Sigmoid colon (tissue), 7 donors: ENCODE results near the gene MZB1. TPM values are rescaled to one million over a fixed set of nuclear protein-coding genes. Genes with fewer than 3 reads are reported as not detected.

Source experiments
- DNase-seq: peaks from one replicate; pipeline ENCODE4 v3.0.0-alpha.2; 2019
- H3K27ac ChIP-seq, 4 donors: fragments of 200-600 bp; sonication (generic); one replicate each; pipeline ENCODE4 v1.5.1; 2016 to 2019; ENCODE audit warnings: mild to moderate bottlenecking in 1 of 4
- H3K27me3 ChIP-seq, 3 donors: fragments of 200-600 bp; sonication (generic); one replicate each; pipeline ENCODE4 v1.5.1; 2019; ENCODE audit warnings: mild to moderate bottlenecking in 1 of 3
- H3K36me3 ChIP-seq, 4 donors: fragments of 200-600 bp; sonication (generic); one replicate each; pipeline ENCODE4 v1.5.1; 2016 to 2019
- H3K4me1 ChIP-seq, 4 donors: fragments of 200-600 bp; sonication (generic); one replicate each; pipeline ENCODE4 v1.5.1; 2017 to 2019
- H3K4me3 ChIP-seq, 4 donors: fragments of 200-600 bp; sonication (generic); one replicate each; pipeline ENCODE4 v1.5.1; 2017 to 2019; ENCODE audit warnings: mild to moderate bottlenecking in 2 of 4, moderate library complexity in 1 of 4
- H3K9me3 ChIP-seq, 4 donors: fragments of 200-600 bp in 3 of 4; sonication (generic) in 3 of 4; one replicate each; pipeline versions ENCODE4 v1.5.1 to v1.6.1; 2013 to 2019
- EP300 ChIP-seq, 4 donors: sonication (generic); formaldehyde crosslinking; IDR thresholded peaks; one replicate each; pipeline ENCODE4 v1.6.1; 2017; ENCODE audit warnings: antibody characterized with exemption in 4 of 4
- POLR2A ChIP-seq, 2 donors: fragments of 450-650 bp; IDR thresholded peaks; one replicate each; pipeline ENCODE4 v1.6.1; 2016; ENCODE audit warnings: antibody characterized with exemption in 2 of 2, mild to moderate bottlenecking in 2 of 2, moderate library complexity in 2 of 2
- POLR2AphosphoS5 ChIP-seq, 4 donors: sonication (generic); formaldehyde crosslinking; IDR thresholded peaks; one replicate each; pipeline ENCODE4 v1.6.1; 2017; ENCODE audit warnings: antibody characterized with exemption in 4 of 4
- WGBS, 2 donors: extraction: QIAGEN DNeasy Blood & Tissue Kit; methylation state at CpG; one replicate each; pipeline ENCODE4 v1.1.7; 2013; 5-methylcytosine and 5-hydroxymethylcytosine counted together
- intact Hi-C: fragments of 100-400 bp; cut with DNase I; formaldehyde crosslinking; loops from one replicate; pipeline ENCODE4 v1.15.1; 2023
- polyA plus RNA-seq, 3 donors: library from polyadenylated mRNA; stranded (reverse); fragments of 200-250 nt; gene quantifications; one replicate each; pipeline ENCODE4 v1.2.3, GENCODE V29; 2013
- total RNA-seq, 4 donors: library from RNA; depleted of rRNA; stranded (reverse); fragments of >200 nt; gene quantifications; one replicate each; pipeline ENCODE4 v1.1.0, GENCODE V29; 2016
- TF ChIP-seq, protein P1 (sequence below), 4 experiments: fragments of 450-650 bp in 3 of 4; fragments of 200-600 bp in 1 of 4; IDR thresholded peaks; one replicate each; pipeline ENCODE4 v1.5.1; 2016 to 2019; ENCODE audit warnings: antibody characterized with exemption in 4 of 4, mild to moderate bottlenecking in 3 of 4, moderate library complexity in 2 of 4
- donor health status: healthy with polysubstance abuse.
- donor health status: Bipolar disorder and iron deficiency.
- donor health status: healthy.

The MZB1 gene
- total and polyA plus RNA-seq, 7 donors = 2.2 to 29.2 (median 3.2) TPM; not detected in 3

DNA sequence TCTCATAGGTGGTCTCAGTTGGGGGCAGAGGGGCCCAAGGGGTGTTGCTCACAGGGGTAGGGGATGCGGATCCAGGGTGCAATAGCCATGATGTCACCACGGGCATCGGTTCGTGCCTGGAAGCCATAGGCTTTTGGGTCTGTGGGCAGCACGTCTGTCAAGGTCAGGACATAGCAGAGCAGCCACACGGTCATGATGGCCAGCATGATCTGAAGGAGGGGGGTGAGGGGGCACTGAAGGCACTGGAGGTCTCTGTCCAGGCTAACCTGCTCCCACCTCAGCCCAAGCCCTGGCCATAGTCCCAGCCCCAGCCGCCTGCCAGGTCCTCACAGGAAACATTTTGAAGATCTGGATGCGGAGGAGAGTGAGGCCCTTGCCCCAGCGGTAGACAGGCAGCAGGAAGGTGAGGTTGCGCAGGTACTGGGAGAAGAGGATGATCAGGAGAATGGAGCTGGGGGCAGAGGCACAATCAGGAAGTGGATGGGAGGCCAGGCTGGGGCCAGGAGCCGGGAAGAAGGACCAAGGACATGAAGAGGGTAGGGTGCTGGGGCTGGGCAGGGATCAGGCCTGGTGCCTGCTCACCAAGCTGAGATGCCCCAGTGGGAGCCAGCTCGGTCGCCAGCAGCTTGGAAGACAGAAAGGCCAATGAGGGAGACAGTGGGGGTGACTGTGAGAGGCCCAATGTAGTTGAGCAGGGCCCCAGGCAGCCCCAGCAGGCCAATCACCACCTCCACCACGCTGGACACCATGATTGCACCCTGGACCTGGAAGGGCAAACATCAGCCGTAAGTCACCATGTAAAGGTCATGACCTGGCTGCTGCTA, 9.9 kb downstream of the MZB1 start:
- H3K4me3 ChIP-seq = no peak overlapping the region
- TF ChIP-seq EP300 (IDR thresholded peaks at IDR 0.05) = no peak
- H3K36me3 ChIP-seq = peaks cover 0 to 3% (median 0%) of the 10 kb centered on the region in 4 donors
- 90 to 92% methylated on average over 15 of the region's 15 CpGs for WGBS, 2 donors
- H3K27me3 ChIP-seq = no peaks in the 10 kb centered on the region
- no peaks in the 10 kb centered on the region for H3K9me3 ChIP-seq
- intact Hi-C loops = no loop called here
- H3K4me1 ChIP-seq = peaks cover 0 to 3% (median 0%) of the 10 kb centered on the region in 4 donors
- no peak for DNase-seq
- no peak overlapping the region for H3K27ac ChIP-seq

DNA sequence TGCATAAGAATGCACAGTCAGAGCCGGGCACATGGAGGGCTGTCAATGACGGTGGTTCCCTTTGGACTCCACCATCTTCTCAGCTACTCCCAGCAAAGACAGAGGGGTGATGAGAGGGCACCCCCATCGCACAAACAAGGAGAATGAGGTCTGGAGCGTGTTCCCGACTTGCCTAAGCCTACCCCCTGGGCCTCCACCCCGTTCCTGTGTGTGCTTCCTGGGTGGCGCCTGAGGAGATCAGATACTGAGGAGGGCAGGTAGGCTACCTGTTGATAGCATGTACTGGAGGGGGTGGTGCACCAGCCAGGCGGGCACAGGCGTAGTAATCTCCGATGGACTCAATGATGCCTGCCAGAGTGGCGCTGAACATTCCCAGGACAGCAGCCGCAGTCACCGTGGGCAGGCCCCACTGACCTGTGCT, 10.8 kb downstream of the MZB1 start:
- peak; percentile 56 for DNase-seq
- 86 to 90% methylated on average over 13 of the region's 13 CpGs for WGBS, 2 donors
- Histone ChIP-seq H3K36me3 (peaks cover 0 to 6% (median 0%) of the 10 kb centered on the region in 4 donors), H3K27me3 (no peaks in the 10 kb centered on the region), H3K27ac (no peak overlapping the region), H3K4me3 (no peak overlapping the region), H3K4me1 (peaks cover 0 to 8% (median 2%) of the 10 kb centered on the region in 4 donors), H3K9me3 (no peaks in the 10 kb centered on the region)
- intact Hi-C loops = no loop called here
- TF ChIP-seq, protein P1, sequence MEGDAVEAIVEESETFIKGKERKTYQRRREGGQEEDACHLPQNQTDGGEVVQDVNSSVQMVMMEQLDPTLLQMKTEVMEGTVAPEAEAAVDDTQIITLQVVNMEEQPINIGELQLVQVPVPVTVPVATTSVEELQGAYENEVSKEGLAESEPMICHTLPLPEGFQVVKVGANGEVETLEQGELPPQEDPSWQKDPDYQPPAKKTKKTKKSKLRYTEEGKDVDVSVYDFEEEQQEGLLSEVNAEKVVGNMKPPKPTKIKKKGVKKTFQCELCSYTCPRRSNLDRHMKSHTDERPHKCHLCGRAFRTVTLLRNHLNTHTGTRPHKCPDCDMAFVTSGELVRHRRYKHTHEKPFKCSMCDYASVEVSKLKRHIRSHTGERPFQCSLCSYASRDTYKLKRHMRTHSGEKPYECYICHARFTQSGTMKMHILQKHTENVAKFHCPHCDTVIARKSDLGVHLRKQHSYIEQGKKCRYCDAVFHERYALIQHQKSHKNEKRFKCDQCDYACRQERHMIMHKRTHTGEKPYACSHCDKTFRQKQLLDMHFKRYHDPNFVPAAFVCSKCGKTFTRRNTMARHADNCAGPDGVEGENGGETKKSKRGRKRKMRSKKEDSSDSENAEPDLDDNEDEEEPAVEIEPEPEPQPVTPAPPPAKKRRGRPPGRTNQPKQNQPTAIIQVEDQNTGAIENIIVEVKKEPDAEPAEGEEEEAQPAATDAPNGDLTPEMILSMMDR (IDR thresholded peaks at IDR 0.05) = no peak
- TF ChIP-seq EP300 (IDR thresholded peaks at IDR 0.05) (no peak), POLR2AphosphoS5 (IDR thresholded peaks at IDR 0.05) (no peak), POLR2A (IDR thresholded peaks at IDR 0.05) (no peak)

DNA sequence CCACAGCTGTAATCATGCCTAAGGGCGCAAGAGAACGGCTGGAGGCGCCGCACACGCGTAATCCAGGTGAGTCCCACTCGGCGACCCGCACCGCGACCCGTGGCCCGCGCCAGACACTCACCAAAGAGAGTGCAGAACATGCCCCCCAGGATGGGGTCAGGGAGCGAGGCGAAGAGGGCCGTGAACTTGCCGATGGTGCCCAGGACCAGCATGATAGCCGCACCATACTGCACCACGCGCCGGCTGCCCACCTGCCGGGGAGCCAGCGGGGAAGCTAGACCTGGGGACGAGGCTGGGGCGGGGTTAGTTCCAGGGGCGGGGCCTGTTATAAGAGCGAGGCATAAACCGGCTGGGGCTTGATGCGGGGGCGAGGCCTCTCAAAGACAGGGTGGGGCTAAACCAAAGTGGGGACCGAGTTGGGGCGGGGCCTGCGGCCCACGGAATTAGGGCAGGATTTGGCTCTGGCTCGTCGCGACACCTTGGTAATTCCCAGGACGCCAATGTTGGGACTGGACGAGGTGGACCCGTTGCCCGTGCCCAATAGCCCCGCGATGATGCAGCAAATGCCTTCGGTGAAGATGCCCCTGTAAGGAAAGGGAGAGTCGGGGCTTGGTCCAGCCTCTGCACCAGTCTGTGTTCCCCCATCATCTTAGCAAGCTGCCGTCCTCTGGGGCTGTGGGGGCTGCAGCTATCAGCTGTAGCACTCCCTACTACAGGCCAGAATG, 11.4 kb downstream of the MZB1 start:
- peaks cover 0 to 6% (median 0%) of the 10 kb centered on the region in 4 donors for H3K36me3 ChIP-seq
- H3K4me1 ChIP-seq = peaks cover 0 to 15% (median 7%) of the 10 kb centered on the region in 4 donors
- no peaks in the 10 kb centered on the region for H3K27me3 ChIP-seq
- H3K4me3 ChIP-seq = no peak overlapping the region
- no peak overlapping the region for H3K27ac ChIP-seq
- intact Hi-C loops = no loop called here
- TF ChIP-seq POLR2A (IDR thresholded peaks at IDR 0.05) (no peak), POLR2AphosphoS5 (IDR thresholded peaks at IDR 0.05) (no peak), EP300 (IDR thresholded peaks at IDR 0.05) (no peak)
- TF ChIP-seq, protein P1 (IDR thresholded peaks at IDR 0.05) = no peak
- H3K9me3 ChIP-seq = no peaks in the 10 kb centered on the region
- DNase-seq = peak; percentile 47
- WGBS, 2 donors = 82 to 87% methylated on average over 47 of the region's 47 CpGs

DNA sequence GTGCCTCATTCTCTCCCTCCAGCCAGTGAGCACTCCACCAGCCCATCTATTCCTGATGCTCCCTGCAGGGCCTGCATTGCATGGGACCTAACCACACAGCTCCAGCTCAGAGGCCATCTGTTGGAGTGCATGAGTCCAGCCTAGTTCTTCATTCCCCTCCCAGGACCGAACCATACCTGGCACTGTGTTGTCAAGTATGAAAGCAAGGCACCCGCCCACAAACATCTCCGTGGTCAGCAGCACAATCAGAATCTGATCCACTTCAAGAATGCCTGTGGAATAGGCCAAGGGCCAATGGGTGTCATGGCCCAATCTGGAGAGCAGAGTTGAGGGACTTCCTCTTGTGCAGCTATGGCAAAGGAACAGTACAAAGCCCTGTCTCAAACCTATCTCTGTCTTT, 12.5 kb downstream of the MZB1 start:
- no peak for TF ChIP-seq POLR2A (IDR thresholded peaks at IDR 0.05)
- no peak for TF ChIP-seq POLR2AphosphoS5 (IDR thresholded peaks at IDR 0.05)
- no peak for TF ChIP-seq EP300 (IDR thresholded peaks at IDR 0.05)
- TF ChIP-seq, protein P1 (IDR thresholded peaks at IDR 0.05) = no peak

DNA sequence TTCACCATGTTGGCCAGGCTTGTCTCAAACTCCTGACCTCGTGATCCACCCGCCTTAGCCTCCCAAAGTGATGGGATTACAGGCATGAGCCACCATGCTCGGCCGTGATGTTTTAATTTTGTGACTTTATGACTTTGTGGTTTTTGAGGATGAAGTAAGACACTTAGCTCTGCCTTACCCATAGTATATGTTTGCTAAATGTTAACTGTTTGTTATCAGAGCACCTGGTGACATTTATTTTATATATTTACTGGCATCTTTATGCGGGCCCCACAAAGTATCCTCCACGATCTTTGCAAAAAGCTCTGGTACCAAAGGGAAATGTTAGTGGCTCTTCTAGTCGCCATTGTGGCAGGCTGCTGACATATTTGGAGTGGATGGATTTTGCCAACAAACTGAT, 13.3 kb downstream of the MZB1 start:
- TF ChIP-seq POLR2AphosphoS5 (IDR thresholded peaks at IDR 0.05) = no peak
- no peak for TF ChIP-seq EP300 (IDR thresholded peaks at IDR 0.05)
- TF ChIP-seq, protein P1 (IDR thresholded peaks at IDR 0.05) = no peak
- no peak for TF ChIP-seq POLR2A (IDR thresholded peaks at IDR 0.05)
- intact Hi-C loops = no loop called here

More for the DNA sequence above, 12.5 kb downstream of the MZB1 start:
- intact Hi-C loops = no loop called here
- Histone ChIP-seq H3K27me3 (no peaks in the 10 kb centered on the region), H3K9me3 (no peaks in the 10 kb centered on the region), H3K36me3 (peaks cover 0 to 13% (median under 1%) of the 10 kb centered on the region in 4 donors), H3K4me1 (peaks cover 0 to 16% (median 8%) of the 10 kb centered on the region in 4 donors), H3K27ac (no peak overlapping the region), H3K4me3 (no peak overlapping the region)
- 89 to 94% methylated on average over 3 of the region's 3 CpGs for WGBS, 2 donors
- DNase-seq = peak; percentile 46

More for the DNA sequence above, 13.3 kb downstream of the MZB1 start:
- no peak overlapping the region for H3K4me3 ChIP-seq
- H3K9me3 ChIP-seq = no peaks in the 10 kb centered on the region
- DNase-seq = peak; percentile 9
- peaks cover 0 to 16% (median 8%) of the 10 kb centered on the region in 4 donors for H3K4me1 ChIP-seq
- peaks cover 0 to 21% (median 5%) of the 10 kb centered on the region in 4 donors for H3K36me3 ChIP-seq
- H3K27me3 ChIP-seq = no peaks in the 10 kb centered on the region
- WGBS, 2 donors = 80 to 90% methylated on average over 7 of the region's 7 CpGs
- no peak overlapping the region for H3K27ac ChIP-seq
